HEK293 (cell line): ENCODE results near the gene TNFRSF21.

Experiments
- CTCF ChIP-seq: fragments of 450-650 bp; formaldehyde crosslinking; IDR thresholded peaks from 2 replicates; pipeline ENCODE4 v1.5.1; 2016; ENCODE audit warnings: missing biosample characterization, missing genetic modification characterization
- RBAK ChIP-seq: fragments of 450-650 bp; formaldehyde crosslinking; IDR thresholded peaks from 2 replicates; pipeline ENCODE4 v1.5.1; 2016; ENCODE audit warnings: missing biosample characterization, missing genetic modification characterization
- ZBTB8A ChIP-seq: fragments of 450-650 bp; formaldehyde crosslinking; IDR thresholded peaks from 2 replicates; pipeline ENCODE4 v1.5.1; 2016; ENCODE audit warnings: missing biosample characterization, missing genetic modification characterization
- ZNF558 ChIP-seq: fragments of 450-650 bp; formaldehyde crosslinking; IDR thresholded peaks from 2 replicates; pipeline ENCODE4 v1.5.1; 2016; ENCODE audit warnings: missing biosample characterization, missing genetic modification characterization
- TF ChIP-seq, protein P1 (sequence below): fragments of 450-650 bp; formaldehyde crosslinking; IDR thresholded peaks from 2 replicates; pipeline ENCODE4 v1.5.1; 2016; ENCODE audit warnings: missing biosample characterization, missing genetic modification characterization
- TF ChIP-seq, protein P2 (sequence below): fragments of 450-650 bp; formaldehyde crosslinking; conservative IDR thresholded peaks from 2 replicates; pipeline ENCODE4 v1.5.1; 2016; ENCODE audit warnings: low read depth, missing biosample characterization, missing genetic modification characterization

DNA sequence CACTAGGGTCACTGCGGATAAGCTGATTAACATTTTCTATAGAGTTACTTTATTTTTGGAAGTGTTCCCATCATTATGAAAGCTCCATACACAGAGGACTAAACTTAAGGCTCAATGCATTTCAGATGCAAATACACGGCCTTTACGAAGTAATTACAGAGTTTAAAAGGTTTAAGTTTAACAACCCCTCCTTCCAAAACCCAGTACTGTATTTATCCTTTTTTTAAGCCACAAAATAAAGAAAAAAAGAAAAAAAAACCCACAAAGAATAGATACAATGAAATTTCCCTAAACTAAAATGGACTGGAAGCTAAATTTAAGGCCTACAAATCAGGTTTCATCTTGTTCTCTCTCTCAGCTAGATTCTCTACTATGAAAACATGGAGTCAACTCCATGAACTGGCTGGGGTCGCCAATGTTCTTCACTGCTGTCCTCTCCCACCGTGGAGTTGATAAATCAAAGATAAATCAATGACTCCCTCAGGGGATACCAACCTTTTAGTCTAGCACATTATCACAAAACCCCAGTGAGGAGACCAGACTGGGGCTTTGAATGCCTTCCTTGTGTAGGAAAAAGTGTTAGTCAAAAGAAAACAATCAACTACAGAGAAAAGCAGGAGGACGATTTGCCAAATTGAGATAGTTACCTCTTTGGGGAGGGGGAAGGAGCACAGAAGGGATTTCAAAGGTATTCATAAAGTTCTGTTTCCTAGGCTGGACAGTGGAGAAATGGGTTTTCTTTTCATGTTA, 52.5 kb downstream of the TNFRSF21 start:
- TF ChIP-seq CTCF (tag by site-specific recombination) (no peak), ZNF558 (tag by site-specific recombination) (no peak), ZBTB8A (tag by site-specific recombination) (no peak), RBAK (tag by site-specific recombination) (no peak)
- TF ChIP-seq, protein P1, sequence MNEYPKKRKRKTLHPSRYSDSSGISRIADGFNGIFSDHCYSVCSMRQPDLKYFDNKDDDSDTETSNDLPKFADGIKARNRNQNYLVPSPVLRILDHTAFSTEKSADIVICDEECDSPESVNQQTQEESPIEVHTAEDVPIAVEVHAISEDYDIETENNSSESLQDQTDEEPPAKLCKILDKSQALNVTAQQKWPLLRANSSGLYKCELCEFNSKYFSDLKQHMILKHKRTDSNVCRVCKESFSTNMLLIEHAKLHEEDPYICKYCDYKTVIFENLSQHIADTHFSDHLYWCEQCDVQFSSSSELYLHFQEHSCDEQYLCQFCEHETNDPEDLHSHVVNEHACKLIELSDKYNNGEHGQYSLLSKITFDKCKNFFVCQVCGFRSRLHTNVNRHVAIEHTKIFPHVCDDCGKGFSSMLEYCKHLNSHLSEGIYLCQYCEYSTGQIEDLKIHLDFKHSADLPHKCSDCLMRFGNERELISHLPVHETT: no peak
- TF ChIP-seq, protein P2, sequence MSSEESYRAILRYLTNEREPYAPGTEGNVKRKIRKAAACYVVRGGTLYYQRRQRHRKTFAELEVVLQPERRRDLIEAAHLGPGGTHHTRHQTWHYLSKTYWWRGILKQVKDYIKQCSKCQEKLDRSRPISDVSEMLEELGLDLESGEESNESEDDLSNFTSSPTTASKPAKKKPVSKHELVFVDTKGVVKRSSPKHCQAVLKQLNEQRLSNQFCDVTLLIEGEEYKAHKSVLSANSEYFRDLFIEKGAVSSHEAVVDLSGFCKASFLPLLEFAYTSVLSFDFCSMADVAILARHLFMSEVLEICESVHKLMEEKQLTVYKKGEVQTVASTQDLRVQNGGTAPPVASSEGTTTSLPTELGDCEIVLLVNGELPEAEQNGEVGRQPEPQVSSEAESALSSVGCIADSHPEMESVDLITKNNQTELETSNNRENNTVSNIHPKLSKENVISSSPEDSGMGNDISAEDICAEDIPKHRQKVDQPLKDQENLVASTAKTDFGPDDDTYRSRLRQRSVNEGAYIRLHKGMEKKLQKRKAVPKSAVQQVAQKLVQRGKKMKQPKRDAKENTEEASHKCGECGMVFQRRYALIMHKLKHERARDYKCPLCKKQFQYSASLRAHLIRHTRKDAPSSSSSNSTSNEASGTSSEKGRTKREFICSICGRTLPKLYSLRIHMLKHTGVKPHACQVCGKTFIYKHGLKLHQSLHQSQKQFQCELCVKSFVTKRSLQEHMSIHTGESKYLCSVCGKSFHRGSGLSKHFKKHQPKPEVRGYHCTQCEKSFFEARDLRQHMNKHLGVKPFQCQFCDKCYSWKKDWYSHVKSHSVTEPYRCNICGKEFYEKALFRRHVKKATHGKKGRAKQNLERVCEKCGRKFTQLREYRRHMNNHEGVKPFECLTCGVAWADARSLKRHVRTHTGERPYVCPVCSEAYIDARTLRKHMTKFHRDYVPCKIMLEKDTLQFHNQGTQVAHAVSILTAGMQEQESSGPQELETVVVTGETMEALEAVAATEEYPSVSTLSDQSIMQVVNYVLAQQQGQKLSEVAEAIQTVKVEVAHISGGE (tag by site-specific recombination): no peak
